ENCODE data around the gene CCSAP.

The CCSAP gene

DNA sequence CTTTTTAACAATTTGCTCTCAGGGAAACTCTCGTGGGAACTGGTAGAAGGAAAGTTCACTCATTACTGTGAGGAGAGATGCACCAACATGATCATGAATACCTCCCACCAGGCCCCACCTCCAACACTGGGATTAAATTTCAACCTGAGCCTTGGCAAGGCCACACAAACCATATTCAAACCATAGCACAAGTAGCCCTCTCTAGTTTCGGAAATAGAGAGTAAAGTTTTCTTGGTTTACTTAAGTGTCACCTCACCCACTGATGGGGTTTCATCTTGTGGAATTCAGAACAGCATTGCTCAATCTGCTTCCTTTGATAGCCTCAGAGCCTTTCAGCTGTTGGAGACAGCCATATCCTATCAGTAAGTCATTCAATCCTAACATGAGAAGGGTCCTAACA lies 25.5 kb upstream of the CCSAP start:
- H4K20me1 ChIP-seq (ENCODE audit: insufficient read depth, low read length, poor library complexity, severe bottlenecking): no peaks in the 10 kb centered on the region
- H2AFZ ChIP-seq (ENCODE audit: low read length): no peak overlapping the region
- TF ChIP-seq CTCF (conservative IDR thresholded peaks at IDR 0.05; ENCODE audit: low read length): no peak
- TF ChIP-seq EZH2phosphoT487 (IDR thresholded peaks at IDR 0.05; ENCODE audit: borderline replicate concordance): no peak
- no peak overlapping the region for H3K9ac ChIP-seq (ENCODE audit: low read depth, low read length, poor library complexity, severe bottlenecking)
- no peaks in the 10 kb centered on the region for H3K9me3 ChIP-seq (ENCODE audit: insufficient read depth, low read depth, low read length)
- no peaks in the 10 kb centered on the region for H3K79me2 ChIP-seq (ENCODE audit: insufficient read depth, low read length)
- H3K4me3 ChIP-seq (ENCODE audit: low read length, poor library complexity, severe bottlenecking): no peak overlapping the region
- H3K36me3 ChIP-seq (ENCODE audit: insufficient read depth, low read length): no peaks in the 10 kb centered on the region
- H3K9me2 ChIP-seq (replicated peaks; ENCODE audit: low read depth, low read length): no peaks in the 10 kb centered on the region
- no peak overlapping the region for H3K4me2 ChIP-seq (ENCODE audit: low read depth, low read length, poor library complexity, severe bottlenecking)
- H3K27me3 ChIP-seq (ENCODE audit: insufficient read depth, low read length, poor library complexity, severe bottlenecking): no peaks in the 10 kb centered on the region
- H3F3A ChIP-seq (ENCODE audit: low read depth): no peaks in the 10 kb centered on the region
- H3K4me1 ChIP-seq (ENCODE audit: insufficient read depth, low read length, poor library complexity, severe bottlenecking): no peaks in the 10 kb centered on the region

DNA sequence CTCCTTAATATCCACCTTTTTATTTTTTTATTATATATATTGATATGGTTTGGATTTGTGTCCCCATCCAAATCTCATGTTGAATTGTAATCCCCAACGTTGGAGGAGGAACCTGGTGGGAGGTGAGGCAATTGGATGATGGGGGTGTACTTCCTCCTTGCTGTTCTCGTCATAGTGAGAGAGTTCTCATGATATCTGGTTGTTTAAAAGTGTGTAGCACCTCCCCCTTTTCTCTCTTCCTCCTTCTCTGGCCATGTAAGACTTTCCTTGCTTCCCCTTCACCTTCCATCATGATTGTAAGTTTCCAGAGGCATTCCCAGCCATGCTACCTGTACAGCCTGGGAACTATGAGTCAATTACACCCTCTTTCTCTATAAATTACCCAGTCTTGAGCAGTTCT lies 22.7 kb upstream of the CCSAP start:
- Histone ChIP-seq H3K9me2 (replicated peaks; ENCODE audit: low read depth, low read length) (no peaks in the 10 kb centered on the region), H3K9ac (ENCODE audit: low read depth, low read length, poor library complexity, severe bottlenecking) (no peak overlapping the region), H3K4me2 (ENCODE audit: low read depth, low read length, poor library complexity, severe bottlenecking) (no peak overlapping the region), H3K4me1 (ENCODE audit: insufficient read depth, low read length, poor library complexity, severe bottlenecking) (no peaks in the 10 kb centered on the region), H3K27me3 (ENCODE audit: insufficient read depth, low read length, poor library complexity, severe bottlenecking) (no peaks in the 10 kb centered on the region), H3K9me3 (ENCODE audit: insufficient read depth, low read depth, low read length) (no peaks in the 10 kb centered on the region), H3K36me3 (ENCODE audit: insufficient read depth, low read length) (no peaks in the 10 kb centered on the region), H3K79me2 (ENCODE audit: insufficient read depth, low read length) (no peaks in the 10 kb centered on the region), H4K20me1 (ENCODE audit: insufficient read depth, low read length, poor library complexity, severe bottlenecking) (no peaks in the 10 kb centered on the region), H2AFZ (ENCODE audit: low read length) (no peak overlapping the region), H3F3A (ENCODE audit: low read depth) (no peaks in the 10 kb centered on the region), H3K4me3 (ENCODE audit: low read length, poor library complexity, severe bottlenecking) (no peak overlapping the region)
- TF ChIP-seq EZH2phosphoT487 (IDR thresholded peaks at IDR 0.05; ENCODE audit: borderline replicate concordance) (no peak), CTCF (conservative IDR thresholded peaks at IDR 0.05; ENCODE audit: low read length) (no peak)

DNA sequence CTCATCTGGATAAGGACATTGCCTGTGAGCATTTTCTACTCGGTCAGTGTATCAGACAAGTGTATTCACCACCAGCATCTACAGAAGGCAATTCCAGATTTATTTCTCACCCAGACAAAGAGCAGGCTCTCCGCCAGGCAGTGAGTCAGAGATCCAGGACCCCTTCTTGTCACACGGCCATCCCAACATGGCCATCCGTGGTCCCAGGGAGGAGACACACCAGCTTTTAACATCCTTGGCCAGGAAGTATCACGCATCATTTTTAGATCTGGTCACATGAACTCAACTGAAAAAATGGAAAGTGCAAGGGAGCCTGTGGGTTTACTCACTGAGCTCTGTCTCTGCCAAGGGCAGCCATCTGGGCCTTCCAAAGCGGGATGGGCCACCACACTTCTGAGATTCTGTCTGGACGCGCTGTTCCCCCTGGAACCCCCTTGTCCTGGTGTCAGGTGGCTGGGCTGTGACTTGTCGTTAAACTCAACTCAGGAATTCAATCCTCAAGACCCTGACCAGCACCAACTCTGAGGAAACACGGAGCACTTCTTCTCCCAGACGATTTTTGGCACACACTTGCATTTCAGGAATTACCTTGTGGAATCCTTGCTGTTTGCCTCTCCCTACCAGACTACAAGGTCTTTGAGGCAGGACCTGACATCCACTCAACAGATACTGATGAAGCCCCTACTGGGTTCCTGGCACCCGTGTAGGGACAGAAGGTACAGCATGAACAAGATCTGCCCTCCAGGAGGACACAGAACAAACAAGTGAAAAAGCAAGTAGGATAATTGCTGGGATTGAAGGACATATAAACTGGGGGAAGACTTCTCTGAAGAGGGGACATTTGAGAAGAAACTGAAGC lies 21.6 kb upstream of the CCSAP start:
- Histone ChIP-seq H3K4me3 (ENCODE audit: low read length, poor library complexity, severe bottlenecking) (no peak overlapping the region), H4K20me1 (ENCODE audit: insufficient read depth, low read length, poor library complexity, severe bottlenecking) (no peaks in the 10 kb centered on the region), H2AFZ (ENCODE audit: low read length) (no peak overlapping the region), H3K27me3 (ENCODE audit: insufficient read depth, low read length, poor library complexity, severe bottlenecking) (no peaks in the 10 kb centered on the region), H3K9me3 (ENCODE audit: insufficient read depth, low read depth, low read length) (no peaks in the 10 kb centered on the region), H3K9ac (ENCODE audit: low read depth, low read length, poor library complexity, severe bottlenecking) (no peak overlapping the region), H3K4me1 (ENCODE audit: insufficient read depth, low read length, poor library complexity, severe bottlenecking) (no peaks in the 10 kb centered on the region), H3K36me3 (ENCODE audit: insufficient read depth, low read length) (no peaks in the 10 kb centered on the region), H3K4me2 (ENCODE audit: low read depth, low read length, poor library complexity, severe bottlenecking) (no peak overlapping the region), H3K9me2 (replicated peaks; ENCODE audit: low read depth, low read length) (no peaks in the 10 kb centered on the region), H3K79me2 (ENCODE audit: insufficient read depth, low read length) (no peaks in the 10 kb centered on the region), H3F3A (ENCODE audit: low read depth) (no peaks in the 10 kb centered on the region)
- TF ChIP-seq EZH2phosphoT487 (IDR thresholded peaks at IDR 0.05; ENCODE audit: borderline replicate concordance) (no peak), CTCF (conservative IDR thresholded peaks at IDR 0.05; ENCODE audit: low read length) (no peak)

Data from Loucy (cell line).